HG02610 (cell line): Measurements from ENCODE around the gene PGAP1.
"Not testable (repeated sequence)": the region's sequence is repeated elsewhere in the genome, so short reads cannot be mapped to it uniquely, and the experiment has no call there.

Source experiments
- ATAC-seq: cut with Tn5 transposase; IDR thresholded peaks from one replicate; pipeline ENCODE4 v1.9.1; 2021; ENCODE audit warnings: mild to moderate bottlenecking, moderate library complexity; ENCODE audit not compliant: unreplicated experiment

The PGAP1 gene

GRCh38 chr2:196952936-196953335 is 26.4 kb upstream of the PGAP1 start:
- no peak for ATAC-seq

DNA sequence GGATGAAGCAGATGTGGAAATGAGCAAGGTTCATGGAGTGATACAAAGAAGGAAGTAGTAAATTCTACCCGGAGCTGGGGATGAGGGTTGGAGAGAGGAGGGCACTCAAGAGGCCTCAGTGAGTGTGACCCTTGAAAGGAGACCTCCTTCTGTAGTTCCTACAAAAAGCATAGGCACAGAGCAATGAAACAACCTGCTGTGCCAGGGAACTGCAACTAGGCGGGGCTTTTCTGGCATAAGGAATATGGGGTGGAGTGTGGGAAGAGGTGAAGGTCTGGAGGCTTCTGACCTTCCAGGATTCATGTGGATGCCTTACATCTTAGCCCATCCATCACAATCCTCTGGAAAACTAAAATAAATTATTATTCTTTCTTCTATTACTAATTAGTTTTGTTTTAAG is 25.5 kb upstream of the PGAP1 start:
- ATAC-seq = no peak

DNA sequence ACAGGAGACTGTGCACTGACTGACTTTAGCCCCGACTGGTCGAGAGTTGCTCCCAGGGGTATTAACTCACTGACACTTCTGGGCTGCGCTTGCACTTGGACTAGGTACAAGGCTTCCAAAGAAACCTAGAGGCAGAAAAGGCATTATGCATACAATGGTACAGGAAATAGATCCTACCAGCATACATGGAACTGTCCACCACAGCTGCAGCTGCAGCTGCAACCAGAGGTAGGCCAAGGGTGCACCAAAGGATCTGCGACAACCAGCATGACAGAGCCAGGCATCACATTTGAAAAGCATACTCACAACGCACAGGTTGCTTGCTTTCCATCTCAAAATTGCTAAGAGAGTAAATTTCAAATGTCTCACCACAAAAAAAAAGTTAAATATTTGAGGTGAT is 22.6 kb upstream of the PGAP1 start:
- ATAC-seq = no peak

- peak; percentile 98 for ATAC-seq
Observed at GRCh38 chr2:196944570-196944969, 18.1 kb upstream of the PGAP1 start.

DNA sequence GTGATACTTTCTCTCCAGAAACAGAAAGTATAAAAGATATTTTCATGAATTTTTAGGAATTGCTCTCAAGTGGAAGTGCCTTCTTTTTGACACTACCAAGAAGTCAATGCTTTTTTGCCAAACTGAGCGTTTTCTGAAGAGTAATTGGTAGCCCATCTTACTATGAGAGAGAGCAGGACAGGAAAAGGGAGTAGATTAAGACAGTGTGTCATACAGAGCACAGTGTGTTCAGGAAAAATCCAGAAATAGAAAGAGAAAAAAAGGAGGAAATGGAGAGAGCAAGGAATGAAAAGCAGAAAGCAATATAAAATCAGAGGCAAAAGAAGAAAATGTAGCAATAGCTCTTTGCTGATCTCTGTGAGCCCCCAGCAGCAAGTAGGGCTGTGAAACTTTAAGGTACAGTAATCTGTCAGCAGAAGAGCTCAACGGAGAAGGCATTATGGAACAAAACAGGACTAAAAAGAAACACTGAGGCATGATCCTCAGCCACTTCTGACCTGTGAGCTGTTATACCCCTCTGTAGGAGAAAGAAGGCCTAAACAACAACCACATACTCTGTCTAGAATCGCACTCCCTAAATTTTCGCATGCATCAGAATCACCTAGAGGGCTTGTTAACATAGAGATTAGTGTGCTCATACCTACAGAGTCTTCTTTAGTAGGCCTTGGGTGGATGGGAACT is 15.0 kb upstream of the PGAP1 start:
- no peak for ATAC-seq

- no peak for ATAC-seq
Observed at GRCh38 chr2:196939371-196939770, 12.9 kb upstream of the PGAP1 start.

GRCh38 chr2:196935432-196935831 is 8.9 kb upstream of the PGAP1 start:
- no peak for ATAC-seq

DNA sequence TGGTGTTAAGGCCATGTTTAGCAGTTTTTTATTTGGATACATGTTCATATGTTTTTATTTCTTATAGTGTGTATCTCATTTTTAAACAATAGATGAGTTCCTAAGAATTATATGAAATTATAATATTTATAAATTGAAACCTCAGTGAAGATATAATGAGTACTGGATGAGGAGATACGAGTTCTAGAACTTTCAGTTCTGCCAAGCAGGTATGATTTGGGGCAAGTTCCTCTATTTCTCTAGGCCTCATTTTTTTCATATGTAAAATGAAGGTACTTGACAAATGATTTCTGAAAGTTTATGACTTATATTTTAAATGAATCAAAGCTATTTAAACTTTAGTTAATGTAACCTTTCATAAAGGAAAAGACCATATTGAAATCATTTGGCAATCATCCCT is 8.2 kb upstream of the PGAP1 start:
- ATAC-seq = no peak

- no peak for ATAC-seq
Observed at GRCh38 chr2:196931555-196931954, 5.0 kb upstream of the PGAP1 start.

- ATAC-seq = no peak
Observed at GRCh38 chr2:196927376-196928225, 1.1 kb upstream of the PGAP1 start.

GRCh38 chr2:196925768-196926561 is 542 bp downstream of the PGAP1 start:
- peak; percentile 18 for ATAC-seq

GRCh38 chr2:196925051-196925767 is 1.3 kb downstream of the PGAP1 start:
- ATAC-seq = no peak

DNA sequence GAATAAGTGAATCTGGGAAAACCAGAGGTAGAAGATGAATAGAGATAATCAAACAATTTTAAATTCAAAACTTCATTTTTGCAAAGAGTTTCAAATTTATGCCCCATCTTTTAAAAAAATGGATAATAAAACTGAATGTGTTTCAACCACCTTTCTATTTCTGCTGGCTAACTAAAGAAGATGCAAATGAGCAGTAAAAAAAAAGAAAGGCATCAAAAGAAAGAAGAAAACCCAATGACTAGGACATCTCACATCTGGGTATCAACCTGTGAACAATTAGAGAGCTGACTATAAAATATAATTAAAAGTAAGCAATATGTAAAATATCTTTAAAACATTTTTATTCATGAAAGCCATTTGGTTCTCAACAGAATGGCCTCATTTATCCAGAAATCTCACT is 2.5 kb downstream of the PGAP1 start:
- no peak for ATAC-seq

DNA sequence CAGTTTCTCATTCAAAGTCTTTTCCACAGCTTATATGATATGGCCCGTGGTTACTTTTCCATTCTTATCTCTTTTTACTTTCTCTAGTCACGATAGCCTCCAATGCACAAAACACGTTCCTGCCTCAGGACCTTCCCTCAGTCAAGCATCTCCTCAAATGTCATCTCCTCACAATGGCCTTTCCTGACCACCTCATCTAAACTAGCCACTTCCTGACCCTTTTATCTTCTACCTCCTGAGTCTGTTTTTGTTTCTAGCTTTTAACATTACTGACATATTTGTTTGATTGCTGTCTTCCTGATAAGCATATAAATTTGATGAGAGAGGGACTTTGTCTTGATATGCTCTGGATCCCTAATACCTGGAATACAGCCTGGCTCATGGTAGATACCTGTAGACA is 7.6 kb downstream of the PGAP1 start:
- no peak for ATAC-seq

- no peak for ATAC-seq
Observed at GRCh38 chr2:196917802-196918201, 8.7 kb downstream of the PGAP1 start.

DNA sequence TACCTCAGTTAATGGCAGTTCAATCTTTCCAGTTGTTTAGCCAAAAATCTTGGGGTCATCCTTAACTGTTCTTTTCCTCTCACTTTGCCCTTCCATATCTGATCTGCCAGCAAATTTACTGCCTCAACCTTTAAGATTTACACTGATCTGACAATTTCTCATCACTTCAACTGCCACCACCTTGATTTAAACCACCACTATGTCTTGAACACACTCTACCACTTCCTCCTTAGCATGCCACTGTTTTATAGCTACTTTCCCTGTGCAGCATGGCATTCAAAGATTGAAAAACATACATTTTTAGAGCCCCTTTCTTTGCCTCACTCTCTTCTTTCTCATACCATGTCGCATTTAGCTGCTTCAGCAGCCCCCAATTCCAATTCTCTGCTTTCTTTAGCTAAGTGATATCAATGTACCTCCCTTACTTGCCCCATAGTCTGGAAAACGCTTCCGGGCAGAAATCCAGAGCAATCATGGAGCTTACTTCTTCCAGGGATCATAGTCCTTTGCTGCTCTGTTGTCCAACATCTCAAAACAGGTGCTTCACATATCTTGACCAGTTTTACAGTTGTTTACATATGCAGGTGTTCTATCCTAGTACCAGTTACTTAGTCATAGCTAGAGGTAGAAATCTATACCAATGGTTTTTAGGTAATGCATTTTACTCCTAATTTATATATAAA is 10.9 kb downstream of the PGAP1 start:
- ATAC-seq = peak; percentile 32

DNA sequence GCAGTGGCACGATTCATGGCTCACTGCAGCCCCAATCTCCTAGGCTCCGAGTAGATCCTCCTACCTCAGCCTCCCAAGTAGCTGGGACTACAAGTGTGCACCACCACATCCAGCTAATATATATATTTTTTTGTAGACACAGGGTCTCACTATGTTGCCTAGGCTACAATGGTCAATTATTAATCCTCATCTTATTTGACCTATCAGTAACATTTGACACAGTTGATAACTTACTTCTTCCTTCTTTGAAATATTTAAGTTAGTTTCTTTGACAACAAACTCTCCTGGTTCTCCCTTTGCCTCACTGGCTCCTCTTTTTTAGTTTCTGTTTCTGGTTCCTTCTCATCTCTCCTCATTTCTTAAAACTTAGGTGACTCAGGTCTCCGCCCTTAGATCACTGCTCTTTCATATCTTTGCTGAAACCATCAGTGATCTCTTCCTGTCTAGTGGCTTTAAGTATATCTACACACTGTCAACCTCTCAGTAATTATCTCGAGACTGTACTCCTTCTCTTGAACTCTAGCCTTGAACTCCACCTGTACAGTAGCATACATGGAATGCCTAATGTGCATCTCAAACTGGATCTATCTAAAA is 11.5 kb downstream of the PGAP1 start:
- ATAC-seq = peak; percentile 97

- no peak for ATAC-seq
Observed at GRCh38 chr2:196913691-196914090, 12.8 kb downstream of the PGAP1 start.

DNA sequence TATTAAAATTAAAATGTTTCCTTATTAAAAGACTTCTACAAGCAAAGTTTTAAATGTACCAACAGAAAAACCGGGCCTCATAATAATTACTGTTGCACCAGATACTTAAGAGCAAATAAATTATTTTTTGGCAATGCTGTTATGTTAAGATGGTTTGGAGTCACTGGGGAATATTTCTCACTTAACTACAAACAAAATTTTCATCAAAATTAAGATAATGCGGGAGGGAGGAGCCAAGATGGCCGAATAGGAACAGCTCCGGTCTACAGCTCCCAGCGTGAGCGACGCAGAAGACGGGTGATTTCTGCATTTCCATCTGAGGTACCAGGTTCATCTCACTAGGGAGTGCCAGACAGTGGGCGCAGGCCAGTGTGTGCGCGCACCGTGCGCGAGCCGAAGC is 21.1 kb downstream of the PGAP1 start:
- ATAC-seq = not testable (repeated sequence)

- no peak for ATAC-seq
Observed at GRCh38 chr2:196902828-196903227, 23.7 kb downstream of the PGAP1 start.
